ENCODE results near the gene PPP1R18.
"Not testable (repeated sequence)": the region's sequence is repeated elsewhere in the genome, so short reads cannot be mapped to it uniquely, and the experiment has no call there.

PPP1R18 gene

DNA sequence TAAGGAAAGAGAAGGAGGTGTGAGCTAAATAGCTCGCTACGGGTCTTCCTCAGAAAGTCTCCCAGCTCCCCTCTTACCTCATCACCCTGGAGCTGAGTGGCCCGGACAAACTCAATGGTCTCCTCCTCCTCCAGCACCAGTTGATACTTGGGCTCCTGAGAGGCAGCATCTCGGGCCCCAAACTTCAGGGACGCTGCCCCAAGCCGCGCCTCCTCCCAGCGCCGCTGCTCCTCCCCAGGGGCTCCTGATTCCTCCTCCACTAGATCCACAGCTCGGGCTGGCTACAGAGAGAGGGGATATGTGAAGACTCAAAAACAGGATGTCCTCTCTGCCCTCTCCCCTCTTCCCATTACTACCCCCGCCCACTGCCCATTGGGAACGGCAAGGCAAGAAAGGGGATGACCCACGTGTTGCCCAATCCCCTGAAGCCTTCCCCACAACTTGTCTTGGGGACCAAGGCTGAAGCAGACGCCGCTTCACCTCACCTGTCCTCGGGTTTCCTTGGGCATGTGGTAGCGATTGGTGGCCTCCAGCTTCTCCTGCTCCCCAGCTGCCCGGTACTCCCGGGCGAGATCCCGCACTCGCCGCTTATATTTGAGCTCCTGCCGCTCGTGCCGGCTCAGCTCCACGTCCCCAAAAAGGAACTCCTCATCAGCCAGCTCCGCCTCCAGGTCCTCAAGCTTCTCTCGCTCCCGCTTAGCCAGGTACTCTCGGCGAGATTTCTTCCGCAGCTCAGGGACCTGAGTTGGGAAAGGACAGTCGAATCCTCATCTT lies 21.3 kb downstream of the PPP1R18 start:
- TF ChIP-seq EZH2phosphoT487 (conservative IDR thresholded peaks at IDR 0.05; ENCODE audit: low read length): no peak
- TF ChIP-seq, protein P1, sequence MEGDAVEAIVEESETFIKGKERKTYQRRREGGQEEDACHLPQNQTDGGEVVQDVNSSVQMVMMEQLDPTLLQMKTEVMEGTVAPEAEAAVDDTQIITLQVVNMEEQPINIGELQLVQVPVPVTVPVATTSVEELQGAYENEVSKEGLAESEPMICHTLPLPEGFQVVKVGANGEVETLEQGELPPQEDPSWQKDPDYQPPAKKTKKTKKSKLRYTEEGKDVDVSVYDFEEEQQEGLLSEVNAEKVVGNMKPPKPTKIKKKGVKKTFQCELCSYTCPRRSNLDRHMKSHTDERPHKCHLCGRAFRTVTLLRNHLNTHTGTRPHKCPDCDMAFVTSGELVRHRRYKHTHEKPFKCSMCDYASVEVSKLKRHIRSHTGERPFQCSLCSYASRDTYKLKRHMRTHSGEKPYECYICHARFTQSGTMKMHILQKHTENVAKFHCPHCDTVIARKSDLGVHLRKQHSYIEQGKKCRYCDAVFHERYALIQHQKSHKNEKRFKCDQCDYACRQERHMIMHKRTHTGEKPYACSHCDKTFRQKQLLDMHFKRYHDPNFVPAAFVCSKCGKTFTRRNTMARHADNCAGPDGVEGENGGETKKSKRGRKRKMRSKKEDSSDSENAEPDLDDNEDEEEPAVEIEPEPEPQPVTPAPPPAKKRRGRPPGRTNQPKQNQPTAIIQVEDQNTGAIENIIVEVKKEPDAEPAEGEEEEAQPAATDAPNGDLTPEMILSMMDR (IDR thresholded peaks at IDR 0.05; ENCODE audit: insufficient read depth, low read length, poor library complexity, severe bottlenecking): no peak
- H3K27ac ChIP-seq (ENCODE audit: low read depth, low read length): no peak overlapping the region
- H3K79me2 ChIP-seq (ENCODE audit: insufficient read depth, low read length): no peaks in the 10 kb centered on the region
- H4K20me1 ChIP-seq (ENCODE audit: low read depth, low read length): no peaks in the 10 kb centered on the region
- no peaks in the 10 kb centered on the region for H3K27me3 ChIP-seq (ENCODE audit: low read length)
- H3K4me3 ChIP-seq (ENCODE audit: insufficient read depth, low read length, poor library complexity, severe bottlenecking): no peak overlapping the region
- H3K9me3 ChIP-seq (ENCODE audit: insufficient read depth, low read length): no peaks in the 10 kb centered on the region
- H3K9me2 ChIP-seq (replicated peaks; ENCODE audit: insufficient read depth, low read length): no peaks in the 10 kb centered on the region
- peaks cover 3% of the 10 kb centered on the region; the same call in 1 of the 2 replicates for H3F3A ChIP-seq (ENCODE audit: insufficient read depth)
- no peak overlapping the region for H3K4me2 ChIP-seq (ENCODE audit: low read depth, low read length, poor library complexity, severe bottlenecking)
- H3K36me3 ChIP-seq (ENCODE audit: low read length): peaks cover 26% of the 10 kb centered on the region; the same call in 1 of the 2 replicates
- H2AFZ ChIP-seq (ENCODE audit: low read depth, low read length, severe bottlenecking): no peak overlapping the region
- no peak overlapping the region for H3K9ac ChIP-seq (ENCODE audit: low read length)

DNA sequence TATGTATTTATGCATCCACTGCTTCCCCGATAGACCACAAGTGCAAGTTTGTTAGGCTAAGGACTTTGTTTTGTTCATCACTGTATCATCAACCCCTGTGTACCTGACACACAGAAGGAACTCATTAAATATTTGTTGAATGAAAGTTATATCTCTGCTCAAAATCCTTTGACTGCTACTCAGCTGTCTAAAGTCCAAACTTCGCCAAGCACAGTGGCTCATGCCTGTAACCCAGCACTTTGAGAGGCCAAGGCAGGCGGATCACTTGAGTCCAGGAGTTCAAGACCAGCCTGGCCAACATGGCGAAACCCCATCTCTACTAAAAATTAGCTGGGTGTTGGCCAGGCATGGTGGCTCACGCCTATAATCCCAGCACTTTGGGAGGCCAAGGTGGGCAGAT lies 28.5 kb downstream of the PPP1R18 start:
- H3K36me3 ChIP-seq (ENCODE audit: low read length): peaks cover 22% of the 10 kb centered on the region; the same call in 1 of the 2 replicates
- not testable (repeated sequence) for H3K9me2 ChIP-seq (replicated peaks; ENCODE audit: insufficient read depth, low read length); H3K27me3 ChIP-seq (ENCODE audit: low read length); H3K9me3 ChIP-seq (ENCODE audit: insufficient read depth, low read length); H3K4me2 ChIP-seq (ENCODE audit: low read depth, low read length, poor library complexity, severe bottlenecking); H3K27ac ChIP-seq (ENCODE audit: low read depth, low read length); H3K79me2 ChIP-seq (ENCODE audit: insufficient read depth, low read length); H3K4me3 ChIP-seq (ENCODE audit: insufficient read depth, low read length, poor library complexity, severe bottlenecking); H3K9ac ChIP-seq (ENCODE audit: low read length); H3F3A ChIP-seq (ENCODE audit: insufficient read depth); H2AFZ ChIP-seq (ENCODE audit: low read depth, low read length, severe bottlenecking); H4K20me1 ChIP-seq (ENCODE audit: low read depth, low read length)

DNA sequence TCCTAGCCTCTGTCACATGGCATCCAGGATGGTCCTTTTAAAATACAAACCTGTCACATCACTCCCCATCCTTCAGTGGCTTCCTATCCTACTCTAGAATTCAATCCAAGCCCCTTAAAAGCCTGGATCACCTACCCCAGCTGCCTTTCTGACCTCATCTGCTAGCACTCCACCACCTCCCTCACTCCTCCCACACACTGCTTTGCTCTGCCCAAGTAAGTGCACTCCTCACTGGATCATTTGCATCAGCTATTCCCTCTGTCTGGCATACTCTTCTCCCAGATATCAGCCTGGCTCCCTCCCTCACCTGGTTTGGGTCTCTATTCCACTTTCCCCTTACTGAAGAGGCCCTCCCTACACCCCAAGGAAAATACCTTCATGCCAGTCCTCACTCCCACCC lies 29.0 kb downstream of the PPP1R18 start:
- H3K4me3 ChIP-seq (ENCODE audit: insufficient read depth, low read length, poor library complexity, severe bottlenecking): no peak overlapping the region
- no peaks in the 10 kb centered on the region for H4K20me1 ChIP-seq (ENCODE audit: low read depth, low read length)
- no peak overlapping the region for H2AFZ ChIP-seq (ENCODE audit: low read depth, low read length, severe bottlenecking)
- no peaks in the 10 kb centered on the region for H3K27me3 ChIP-seq (ENCODE audit: low read length)
- no peak overlapping the region for H3K4me2 ChIP-seq (ENCODE audit: low read depth, low read length, poor library complexity, severe bottlenecking)
- no peaks in the 10 kb centered on the region for H3K9me2 ChIP-seq (replicated peaks; ENCODE audit: insufficient read depth, low read length)
- peaks cover 19% of the 10 kb centered on the region; the same call in 1 of the 2 replicates for H3K36me3 ChIP-seq (ENCODE audit: low read length)
- TF ChIP-seq, protein P1 (IDR thresholded peaks at IDR 0.05; ENCODE audit: insufficient read depth, low read length, poor library complexity, severe bottlenecking): no peak
- no peak for TF ChIP-seq EZH2phosphoT487 (conservative IDR thresholded peaks at IDR 0.05; ENCODE audit: low read length)
- no peak overlapping the region for H3K27ac ChIP-seq (ENCODE audit: low read depth, low read length)
- peaks cover 12% of the 10 kb centered on the region for H3F3A ChIP-seq (ENCODE audit: insufficient read depth)
- no peak overlapping the region for H3K9ac ChIP-seq (ENCODE audit: low read length)
- H3K9me3 ChIP-seq (ENCODE audit: insufficient read depth, low read length): no peaks in the 10 kb centered on the region
- no peaks in the 10 kb centered on the region for H3K79me2 ChIP-seq (ENCODE audit: insufficient read depth, low read length)

DNA sequence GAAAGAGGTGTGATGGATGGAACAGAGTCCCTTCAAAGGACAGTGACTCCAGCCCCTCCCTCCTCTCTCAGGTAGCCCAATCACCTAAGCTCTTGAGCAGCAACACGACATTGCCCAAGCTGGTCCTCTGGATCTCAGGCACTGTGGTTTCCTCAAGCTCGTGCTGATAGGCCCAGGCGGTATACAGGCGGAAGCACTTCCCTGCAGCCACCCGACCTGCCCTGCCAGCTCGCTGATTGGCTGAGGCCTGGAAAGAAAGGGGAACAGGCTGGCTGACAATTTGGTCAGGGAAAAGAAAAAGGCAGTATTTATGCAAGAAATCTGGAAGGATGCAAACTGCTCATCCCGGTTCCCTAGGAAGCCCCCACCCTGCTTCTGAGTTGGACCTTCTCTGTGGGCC lies 29.9 kb downstream of the PPP1R18 start:
- peaks cover 13% of the 10 kb centered on the region; the same call in 1 of the 2 replicates for H3K36me3 ChIP-seq (ENCODE audit: low read length)
- TF ChIP-seq EZH2phosphoT487 (conservative IDR thresholded peaks at IDR 0.05; ENCODE audit: low read length): no peak
- TF ChIP-seq, protein P1 (IDR thresholded peaks at IDR 0.05; ENCODE audit: insufficient read depth, low read length, poor library complexity, severe bottlenecking): no peak
- no peak overlapping the region for H3K27ac ChIP-seq (ENCODE audit: low read depth, low read length)
- H3K27me3 ChIP-seq (ENCODE audit: low read length): no peaks in the 10 kb centered on the region
- H3K79me2 ChIP-seq (ENCODE audit: insufficient read depth, low read length): no peaks in the 10 kb centered on the region
- H2AFZ ChIP-seq (ENCODE audit: low read depth, low read length, severe bottlenecking): no peak overlapping the region
- no peak overlapping the region for H3K4me2 ChIP-seq (ENCODE audit: low read depth, low read length, poor library complexity, severe bottlenecking)
- no peak overlapping the region for H3K4me3 ChIP-seq (ENCODE audit: insufficient read depth, low read length, poor library complexity, severe bottlenecking)
- H3F3A ChIP-seq (ENCODE audit: insufficient read depth): peaks cover 16% of the 10 kb centered on the region
- no peaks in the 10 kb centered on the region for H3K9me2 ChIP-seq (replicated peaks; ENCODE audit: insufficient read depth, low read length)
- H3K9ac ChIP-seq (ENCODE audit: low read length): no peak overlapping the region
- no peaks in the 10 kb centered on the region for H3K9me3 ChIP-seq (ENCODE audit: insufficient read depth, low read length)
- H4K20me1 ChIP-seq (ENCODE audit: low read depth, low read length): no peaks in the 10 kb centered on the region

Data from SU-DHL-6 (cell line).